Epithelial cell of prostate (primary cell): ENCODE results near the gene FHOD3.
"Not testable (repeated sequence)": the region's sequence is repeated elsewhere in the genome, so short reads cannot be mapped to it uniquely, and the experiment has no call there.

Source experiments
- DNase-seq: peaks from one replicate; pipeline ENCODE4 v3.0.0-alpha.2; 2011; ENCODE audit warnings: low read depth, low spot score
- H3K27ac ChIP-seq: fragments of 450-650 bp; 2 replicates; pipeline ENCODE4 v1.5.1; 2017; ENCODE audit warnings: mild to moderate bottlenecking

Gene FHOD3

DNA sequence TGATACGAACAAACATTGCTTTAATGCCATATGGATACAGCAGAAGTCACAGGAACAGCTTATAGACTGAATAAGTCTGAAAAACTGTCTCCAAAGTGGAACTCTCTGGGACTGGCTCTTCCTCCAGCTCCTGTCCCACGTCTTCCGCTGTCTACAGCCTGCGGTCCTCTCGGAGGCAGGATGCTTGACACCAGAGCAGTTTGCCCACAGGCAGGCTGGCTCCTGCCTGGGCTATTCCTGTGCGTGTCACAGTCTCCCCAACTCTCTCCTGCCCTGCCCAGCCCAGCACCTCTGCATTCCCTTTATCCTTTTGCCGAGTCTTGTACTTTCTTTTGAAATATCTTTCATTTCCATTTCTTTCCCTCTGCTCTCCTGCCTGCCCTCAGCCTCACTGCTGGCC is 234.1 kb downstream of the FHOD3 start:
- H3K27ac ChIP-seq = no peak overlapping the region
- DNase-seq = no peak

DNA sequence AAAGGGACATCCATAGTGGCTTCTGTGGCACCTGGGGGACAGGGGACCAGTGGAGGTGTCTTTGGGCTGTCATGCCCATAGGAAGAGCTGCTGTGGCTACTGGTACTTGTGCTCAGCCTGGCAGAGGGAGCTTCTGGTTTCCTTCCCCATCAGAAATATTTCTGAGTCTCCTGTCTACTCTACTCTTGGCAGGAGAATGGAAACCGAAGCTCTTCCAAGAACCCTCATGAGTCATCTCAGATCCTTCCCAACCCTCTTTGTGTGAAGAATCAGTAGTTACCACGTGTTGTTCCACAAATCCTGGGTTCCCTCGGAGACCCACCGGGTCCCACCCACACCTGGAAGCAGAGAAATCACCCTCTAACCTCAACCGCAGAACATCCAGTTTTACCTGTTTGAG is 234.9 kb downstream of the FHOD3 start:
- no peak overlapping the region for H3K27ac ChIP-seq
- DNase-seq = peak; percentile 78

DNA sequence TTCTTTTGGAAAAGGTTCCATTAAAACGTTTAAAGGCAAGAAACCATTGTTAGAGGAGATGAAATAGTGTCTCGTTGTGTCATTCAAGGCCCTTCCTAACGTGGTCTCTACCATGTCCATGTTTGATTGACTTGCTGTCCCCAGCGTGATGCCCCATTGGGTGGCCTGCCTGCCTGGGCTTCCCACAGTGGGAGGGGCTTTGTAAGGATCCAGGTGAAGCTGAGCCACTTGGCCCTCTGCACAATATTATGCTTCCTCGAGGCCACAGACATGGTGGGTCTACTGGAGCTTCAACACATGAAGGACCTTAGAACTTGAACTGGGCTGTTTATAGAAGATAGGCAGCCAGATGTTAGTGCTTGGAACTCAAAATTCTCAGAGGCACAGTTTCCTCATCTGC is 235.3 kb downstream of the FHOD3 start:
- no peak overlapping the region for H3K27ac ChIP-seq
- DNase-seq = no peak

DNA sequence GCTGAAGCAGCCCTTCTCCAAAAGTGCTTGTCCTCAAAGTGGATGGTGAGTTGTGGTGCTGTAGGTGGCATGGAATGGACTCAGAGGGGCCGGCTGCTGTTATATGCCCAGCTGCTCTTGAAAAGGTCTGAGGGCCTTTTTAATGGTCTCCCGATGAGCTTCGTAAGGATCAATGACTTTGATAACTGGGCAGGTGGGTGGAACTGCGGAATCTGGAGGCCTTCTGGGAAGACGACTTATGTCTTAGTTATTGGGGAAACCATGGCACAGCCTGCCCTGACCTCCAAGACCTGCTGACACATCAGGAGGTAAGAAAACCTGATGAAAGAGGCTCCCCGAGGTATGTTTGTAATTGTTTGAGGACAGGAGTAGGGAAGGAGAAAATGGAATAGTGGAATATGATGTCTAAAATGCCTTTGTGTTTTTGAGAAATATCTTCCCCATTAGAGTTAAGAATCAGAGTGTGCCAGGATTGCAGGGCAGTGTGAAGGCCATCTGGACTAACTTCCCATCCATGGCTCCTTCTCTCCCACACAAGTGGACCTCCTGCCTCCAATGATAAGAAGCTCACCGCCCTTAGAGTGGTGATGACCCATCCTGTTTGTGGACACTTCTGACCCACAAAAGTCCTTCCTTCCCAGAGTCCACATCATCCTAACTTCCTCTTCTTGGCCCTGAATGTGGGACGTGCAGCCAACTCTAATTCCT is 236.1 kb downstream of the FHOD3 start:
- DNase-seq = no peak
- H3K27ac ChIP-seq = no peak overlapping the region

DNA sequence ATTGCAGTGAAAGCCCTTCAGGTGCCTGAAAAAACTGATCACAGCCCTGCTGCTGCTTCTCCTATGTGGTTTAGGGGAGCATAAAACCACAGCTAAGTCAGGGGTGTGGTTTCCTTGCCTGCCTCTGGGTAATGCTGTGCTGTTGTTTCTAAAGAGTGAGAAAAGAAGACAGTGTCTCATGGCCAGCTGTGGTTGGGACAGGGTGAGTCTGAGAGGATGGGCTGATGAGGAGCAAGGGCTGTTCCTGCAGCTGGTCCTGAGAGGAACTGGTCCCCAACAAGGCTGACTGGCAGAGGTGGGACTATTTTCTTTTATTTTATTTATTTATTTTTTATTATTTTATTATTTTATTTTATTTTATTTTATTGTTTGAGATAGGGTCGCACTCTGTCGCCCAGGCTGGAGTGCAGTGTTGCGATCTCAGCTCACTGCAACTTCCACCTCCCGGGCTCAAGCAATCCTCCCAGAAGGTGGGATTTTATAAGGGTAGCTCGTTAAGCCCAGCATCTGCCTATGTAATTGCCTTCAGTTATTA is 236.7 kb downstream of the FHOD3 start:
- no peak for DNase-seq
- no peak overlapping the region for H3K27ac ChIP-seq

DNA sequence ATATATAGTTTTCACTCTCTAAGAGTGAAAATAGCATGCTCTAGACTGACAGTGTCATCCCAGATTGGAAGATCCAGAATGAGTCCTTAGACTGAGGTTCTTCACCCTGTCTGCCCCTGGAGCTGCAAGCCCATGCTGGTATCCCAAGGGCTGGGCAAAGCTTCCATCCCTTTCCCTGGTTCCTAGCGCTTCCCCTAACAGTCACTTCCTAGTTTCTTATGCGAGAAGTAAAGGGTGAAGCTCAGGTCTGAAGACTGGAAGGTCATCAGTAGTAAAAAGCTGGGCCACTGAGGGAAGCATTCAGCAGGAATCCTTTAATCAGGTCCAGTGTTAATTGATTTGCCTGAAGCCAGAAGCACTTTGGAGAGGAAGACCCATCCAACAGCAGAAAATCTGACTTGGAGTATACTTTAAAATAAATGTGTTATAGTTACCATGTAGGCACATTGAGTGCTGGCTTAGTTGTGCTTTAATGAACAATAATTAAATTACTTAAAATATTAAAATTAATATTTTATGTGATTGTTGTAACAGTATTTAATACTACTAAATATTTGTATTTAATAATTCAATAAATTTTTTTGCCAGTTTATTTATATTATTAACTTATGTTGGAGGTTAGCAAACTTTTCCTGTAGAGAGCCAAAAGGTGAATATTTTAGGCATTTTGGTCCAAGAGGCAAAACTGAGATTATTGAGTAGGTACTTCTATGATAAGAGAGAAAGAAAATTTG is 237.9 kb downstream of the FHOD3 start:
- DNase-seq = no peak
- H3K27ac ChIP-seq = no peak overlapping the region

DNA sequence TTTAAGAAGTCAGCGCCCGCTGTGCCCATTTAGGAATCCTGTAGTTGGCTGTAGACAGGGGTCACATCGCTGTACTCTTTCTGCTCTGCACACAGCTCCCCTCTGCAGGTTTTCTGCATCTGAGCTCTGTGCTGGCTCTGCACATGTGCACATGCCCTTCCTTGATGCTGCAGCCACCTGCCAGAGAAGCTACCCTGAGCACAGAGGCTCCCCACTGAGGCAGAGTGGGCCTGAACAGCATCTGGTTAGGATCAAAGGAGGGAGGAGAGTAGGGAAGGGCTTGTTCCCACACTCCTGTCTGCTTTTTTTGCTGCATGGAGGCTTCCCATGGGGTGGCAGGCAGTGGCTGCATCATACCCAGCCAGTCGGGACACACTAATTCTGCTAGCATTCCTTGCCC is 238.9 kb downstream of the FHOD3 start:
- no peak overlapping the region for H3K27ac ChIP-seq
- DNase-seq = no peak

DNA sequence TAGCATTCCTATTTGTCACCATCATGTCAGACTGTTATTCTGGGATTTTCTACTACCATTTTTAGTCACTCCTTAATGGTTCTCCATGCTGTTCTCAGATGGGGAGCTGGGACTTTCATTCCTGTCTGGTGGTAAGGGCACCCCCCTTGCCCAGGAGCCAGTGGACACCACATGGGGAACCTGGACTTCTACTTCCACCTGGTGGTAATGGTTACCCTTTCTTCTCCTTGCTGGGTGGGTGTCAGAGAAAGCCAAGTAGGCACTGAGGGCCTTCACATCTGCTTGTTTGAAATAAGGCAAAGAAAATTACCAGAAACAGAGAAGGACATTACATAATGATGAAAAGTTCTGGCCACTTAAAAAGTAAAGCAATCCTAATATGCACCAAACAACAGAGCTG is 239.8 kb downstream of the FHOD3 start:
- H3K27ac ChIP-seq = no peak overlapping the region
- no peak for DNase-seq

DNA sequence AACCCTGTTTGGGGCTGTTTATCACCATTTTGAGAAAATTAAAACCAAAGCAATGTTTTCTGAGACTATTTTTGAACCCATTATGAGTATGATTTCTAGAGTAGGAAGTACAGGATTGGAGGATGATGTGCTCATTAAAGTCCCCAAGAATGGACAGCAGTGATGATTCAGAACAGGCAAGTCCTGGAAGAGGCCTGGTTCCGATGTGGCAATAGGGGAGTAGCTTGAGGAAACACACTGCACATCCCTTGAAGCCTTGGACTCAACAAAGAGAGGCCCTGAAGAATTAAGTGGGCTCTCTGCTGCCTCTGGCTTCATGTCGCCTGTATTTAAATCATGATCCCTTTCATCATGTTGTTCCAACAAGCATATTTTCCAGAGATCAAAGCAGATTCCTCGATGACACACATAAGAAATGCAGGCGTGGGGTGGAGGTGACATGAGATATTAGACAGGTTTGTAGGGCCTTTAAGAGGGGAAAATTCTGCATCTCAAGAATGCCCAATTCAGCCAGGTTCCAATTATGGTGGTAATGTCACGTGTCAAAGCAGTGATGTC is 242.2 kb downstream of the FHOD3 start:
- no peak for DNase-seq
- H3K27ac ChIP-seq = no peak overlapping the region

DNA sequence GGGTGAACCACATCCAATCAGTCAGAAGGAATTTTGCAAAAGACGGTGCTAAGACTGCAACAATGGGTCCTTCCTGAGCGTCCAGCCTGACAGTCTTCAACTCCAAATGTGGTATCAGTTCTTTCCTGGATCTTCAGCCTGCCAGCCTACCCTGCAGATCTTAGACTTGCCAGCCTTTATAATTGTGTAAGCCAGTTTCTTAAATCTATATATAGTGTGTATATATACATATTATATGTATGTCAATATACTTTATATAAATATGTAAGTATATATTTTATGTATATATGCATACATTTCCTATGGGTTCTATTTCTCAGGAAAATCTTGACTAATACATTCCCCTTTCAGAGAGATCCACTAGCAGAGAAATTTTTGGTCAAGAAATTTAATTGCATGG is 245.5 kb downstream of the FHOD3 start:
- DNase-seq = no peak
- no peak overlapping the region for H3K27ac ChIP-seq

DNA sequence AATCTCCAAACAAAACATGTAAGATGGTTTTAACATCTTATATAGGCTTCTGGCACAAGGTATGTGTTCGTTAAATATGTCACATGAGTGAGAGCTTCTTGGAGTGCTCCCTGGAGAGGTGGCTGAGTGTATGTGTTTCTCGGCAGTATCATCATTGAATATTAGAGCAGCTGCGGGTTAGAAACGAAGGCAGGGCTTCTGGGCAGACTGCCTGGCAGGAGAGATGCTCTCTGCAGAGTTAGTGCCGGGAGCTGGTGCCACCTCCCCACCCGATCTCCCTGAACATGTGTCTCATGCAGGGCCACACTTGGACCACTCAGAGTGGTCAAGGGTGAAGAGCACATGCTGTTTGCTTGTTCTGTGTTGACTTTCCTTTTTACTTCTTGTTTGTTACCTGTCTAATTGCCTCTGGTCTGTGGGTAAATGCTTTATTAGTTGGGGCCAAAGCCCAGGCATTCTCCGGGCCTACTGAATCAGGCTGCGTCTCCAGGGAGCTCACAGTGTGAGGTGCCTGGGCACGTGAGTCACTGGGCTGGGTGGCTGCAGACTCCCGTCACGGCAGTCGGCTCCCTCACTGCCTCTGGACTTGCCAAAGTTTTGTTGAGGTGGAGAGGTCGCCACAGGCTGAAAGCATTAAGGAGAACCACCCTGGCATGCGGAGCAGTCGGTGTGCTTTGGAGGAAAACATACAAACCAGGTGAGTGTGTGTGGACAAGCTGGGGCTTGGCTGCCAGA is 246.6 kb downstream of the FHOD3 start:
- H3K27ac ChIP-seq = peak overlapping the region; percentile 38
- DNase-seq = peak; percentile 54

DNA sequence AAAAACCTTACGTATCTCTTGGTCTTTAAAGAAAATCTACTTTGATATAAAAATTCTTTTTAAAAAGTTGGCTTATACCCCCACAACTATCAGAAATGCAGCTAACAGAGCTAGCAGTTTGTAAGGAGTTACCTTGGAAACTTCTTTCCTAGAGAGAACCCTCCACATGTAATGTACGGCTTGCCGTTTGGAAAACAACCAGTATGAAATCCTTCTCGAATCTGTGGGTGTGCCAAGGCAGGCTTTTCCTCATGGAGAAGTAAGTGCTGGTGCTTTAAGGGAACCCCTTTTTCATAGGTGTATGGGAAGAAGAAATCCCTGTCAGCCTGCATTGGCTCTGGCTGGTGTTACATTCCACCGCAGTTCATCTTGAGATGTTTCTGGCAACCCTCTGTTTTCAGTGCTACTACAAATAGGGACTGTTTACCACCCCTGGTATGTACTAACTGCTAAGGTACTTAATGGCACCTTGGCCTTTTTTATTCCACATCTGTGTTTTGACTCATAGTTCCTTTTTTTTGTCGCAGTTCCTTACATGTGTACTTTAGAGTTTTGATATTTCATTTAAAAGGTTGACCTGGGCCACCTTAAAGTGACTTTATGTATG is 248.4 kb downstream of the FHOD3 start:
- no peak overlapping the region for H3K27ac ChIP-seq
- DNase-seq = no peak

DNA sequence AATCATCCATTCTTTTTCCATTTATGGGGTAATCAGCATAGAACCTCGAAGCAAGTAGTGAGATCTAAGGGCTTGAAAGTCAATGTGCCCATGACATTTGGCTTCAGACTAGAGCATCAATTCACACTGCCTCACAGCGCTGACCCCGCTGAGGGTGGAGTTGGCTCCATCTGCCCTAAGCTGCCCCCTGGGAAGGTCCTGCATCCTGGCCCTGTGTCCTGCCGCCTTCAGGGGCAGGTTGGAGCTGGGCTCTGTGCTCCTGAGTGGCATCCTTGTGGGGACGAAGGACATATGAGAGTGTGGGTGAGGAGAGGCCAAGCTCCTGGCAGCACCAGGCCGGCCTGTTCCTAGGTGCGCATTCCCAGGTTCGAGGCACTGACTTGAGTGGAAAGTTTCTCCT is 249.4 kb downstream of the FHOD3 start:
- DNase-seq = no peak
- H3K27ac ChIP-seq = no peak overlapping the region

DNA sequence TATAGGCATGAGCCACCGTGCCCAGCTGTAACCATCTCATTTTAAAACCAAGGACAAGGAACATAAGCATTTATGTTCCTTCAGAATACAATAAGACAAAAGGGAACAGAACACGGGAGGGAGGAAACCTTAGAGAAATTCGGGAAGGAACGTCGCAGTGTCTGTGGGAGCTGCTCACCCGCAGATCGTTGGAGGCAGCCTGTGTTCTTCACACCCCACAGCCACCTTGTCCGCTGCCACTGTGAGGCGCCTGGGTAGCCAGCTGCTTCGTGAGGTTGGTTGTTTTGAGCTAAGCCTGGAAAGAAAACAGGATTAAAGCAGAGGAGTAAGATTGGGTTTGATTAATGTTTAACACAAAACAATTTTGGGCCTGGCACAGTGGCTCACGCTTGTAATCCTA is 250.0 kb downstream of the FHOD3 start:
- no peak overlapping the region for H3K27ac ChIP-seq
- no peak for DNase-seq

DNA sequence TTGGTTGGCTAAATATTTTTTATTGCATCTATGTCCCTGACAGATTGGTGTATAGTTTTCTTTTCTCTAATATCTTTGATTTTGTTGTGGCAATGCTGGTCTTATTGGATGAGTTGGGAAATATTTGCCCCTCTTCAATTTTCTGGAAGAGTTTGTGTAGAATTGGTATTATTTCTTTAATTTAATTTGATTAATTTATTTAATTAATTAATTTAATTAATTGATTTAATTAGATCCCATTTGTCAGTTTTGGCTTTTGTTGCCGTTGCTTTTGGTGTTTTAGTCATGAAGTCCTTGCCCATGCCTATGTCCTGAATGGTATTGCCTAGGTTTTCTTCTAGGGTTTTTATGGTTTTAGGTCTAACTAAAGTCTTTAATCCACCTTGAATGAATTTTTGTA is 253.8 kb downstream of the FHOD3 start:
- DNase-seq, H3K27ac ChIP-seq: not testable (repeated sequence)

DNA sequence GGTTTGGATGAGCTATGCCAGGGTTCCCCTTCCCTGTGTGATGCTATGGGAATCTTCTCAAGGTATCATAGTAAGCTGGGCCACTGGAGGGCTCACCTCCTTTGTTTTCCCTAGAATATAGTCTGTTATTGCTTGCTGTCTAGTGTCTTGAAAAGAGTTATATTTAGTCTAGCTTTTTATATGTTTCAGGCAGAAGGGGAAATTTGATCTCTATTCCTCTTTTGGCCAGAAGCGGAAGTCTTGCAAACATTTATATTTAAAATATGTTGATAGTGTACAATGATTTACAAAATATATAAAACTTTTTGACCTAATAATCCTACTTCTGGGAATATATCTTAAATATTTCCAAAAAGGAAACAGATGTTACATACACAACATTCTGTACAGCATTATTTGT is 260.7 kb downstream of the FHOD3 start:
- no peak for DNase-seq
- no peak overlapping the region for H3K27ac ChIP-seq

DNA sequence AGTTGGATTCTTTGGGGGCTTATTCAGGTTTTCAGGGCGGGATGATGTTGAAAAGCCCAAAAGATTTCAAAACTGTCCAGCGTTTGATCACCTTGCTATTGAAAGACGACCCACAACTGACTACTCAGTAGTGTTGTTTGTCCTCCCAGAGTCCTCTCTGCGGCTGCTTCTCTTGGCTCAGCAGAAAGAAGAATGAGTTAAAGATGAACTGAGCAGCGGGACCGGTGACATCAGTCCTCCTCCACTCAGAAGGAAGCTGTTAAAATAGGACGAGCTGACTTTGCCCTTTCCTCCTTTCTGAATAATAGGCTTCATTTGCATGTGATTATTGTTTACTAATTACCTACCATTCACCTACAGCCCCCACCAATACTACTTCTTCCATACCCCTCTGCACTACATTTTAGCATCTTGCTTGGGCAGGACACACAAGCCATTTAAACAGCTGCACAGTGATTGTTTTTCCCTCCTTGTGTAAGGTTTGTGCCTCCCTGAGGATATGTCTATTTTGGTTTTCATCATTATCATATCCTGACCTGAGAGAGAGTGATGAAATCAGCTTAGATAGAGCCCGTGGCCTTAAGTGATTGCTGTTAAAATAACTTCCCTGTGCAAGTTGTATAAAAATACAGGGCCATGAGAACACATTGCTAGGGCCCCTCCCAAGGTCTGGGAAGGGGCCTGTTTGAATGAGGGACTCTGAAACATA is 261.8 kb downstream of the FHOD3 start:
- DNase-seq = no peak
- no peak overlapping the region for H3K27ac ChIP-seq

DNA sequence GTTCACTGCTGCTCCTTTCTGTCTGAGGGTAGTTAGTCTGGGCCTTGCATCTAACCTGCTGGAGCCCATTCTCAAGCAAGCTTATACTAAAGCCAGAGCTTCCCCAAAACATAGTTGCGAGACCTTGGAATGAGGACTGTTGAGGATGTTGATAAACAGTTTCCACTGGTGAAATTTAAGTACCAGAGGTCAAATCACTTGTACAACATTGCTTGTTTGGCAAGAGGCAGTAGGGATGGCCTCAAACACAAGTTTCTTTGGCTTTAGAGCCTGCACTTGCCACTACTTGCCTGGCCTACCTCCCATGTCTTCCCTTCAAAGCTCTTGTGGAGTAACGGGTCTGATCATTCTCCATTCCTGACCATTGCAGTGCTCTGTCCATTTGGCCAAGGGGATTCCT is 262.7 kb downstream of the FHOD3 start:
- no peak for DNase-seq
- H3K27ac ChIP-seq = no peak overlapping the region

DNA sequence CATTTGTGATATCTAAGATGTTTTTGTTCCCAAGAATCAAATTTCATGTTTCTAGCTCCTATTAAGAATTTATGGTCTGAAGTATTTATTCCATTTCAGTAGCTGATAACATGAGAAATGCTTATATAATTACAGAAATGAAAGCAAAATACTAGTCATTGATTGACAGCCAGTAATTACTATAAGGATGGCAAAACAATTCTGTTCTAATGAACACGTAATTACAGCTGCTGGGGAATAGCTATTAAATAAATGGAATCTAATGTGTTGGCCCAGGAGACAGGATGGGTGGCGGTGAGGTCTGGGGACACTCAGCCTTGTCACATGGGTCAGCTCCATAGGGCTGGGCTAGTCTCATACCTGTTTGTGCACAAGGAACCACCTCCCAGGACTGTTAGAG is 263.5 kb downstream of the FHOD3 start:
- no peak overlapping the region for H3K27ac ChIP-seq
- no peak for DNase-seq

DNA sequence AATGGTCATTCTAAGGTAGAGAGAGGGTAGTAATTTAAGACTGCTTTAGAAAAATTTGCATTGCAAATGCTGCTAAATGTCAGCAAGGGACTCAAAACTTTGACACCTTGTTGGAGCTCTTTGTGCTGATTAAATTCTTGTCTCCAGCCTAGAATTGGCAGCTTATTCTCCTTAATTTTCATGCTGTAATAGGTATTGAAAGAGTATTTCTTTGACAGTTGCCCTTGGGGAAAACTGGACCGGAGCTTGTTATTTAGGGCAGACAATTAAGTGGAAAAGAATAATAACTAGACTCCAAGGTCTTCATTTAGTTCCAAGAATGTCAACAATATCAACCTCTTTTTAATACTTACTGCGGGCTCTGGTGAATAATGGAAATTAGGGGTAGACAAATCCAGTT is 267.3 kb downstream of the FHOD3 start:
- no peak overlapping the region for H3K27ac ChIP-seq
- DNase-seq = no peak
